ENCODE measurements around the gene LARP1B.
"Not testable (repeated sequence)": the region's sequence is repeated elsewhere in the genome, so short reads cannot be mapped to it uniquely, and the experiment has no call there.

The LARP1B gene

DNA sequence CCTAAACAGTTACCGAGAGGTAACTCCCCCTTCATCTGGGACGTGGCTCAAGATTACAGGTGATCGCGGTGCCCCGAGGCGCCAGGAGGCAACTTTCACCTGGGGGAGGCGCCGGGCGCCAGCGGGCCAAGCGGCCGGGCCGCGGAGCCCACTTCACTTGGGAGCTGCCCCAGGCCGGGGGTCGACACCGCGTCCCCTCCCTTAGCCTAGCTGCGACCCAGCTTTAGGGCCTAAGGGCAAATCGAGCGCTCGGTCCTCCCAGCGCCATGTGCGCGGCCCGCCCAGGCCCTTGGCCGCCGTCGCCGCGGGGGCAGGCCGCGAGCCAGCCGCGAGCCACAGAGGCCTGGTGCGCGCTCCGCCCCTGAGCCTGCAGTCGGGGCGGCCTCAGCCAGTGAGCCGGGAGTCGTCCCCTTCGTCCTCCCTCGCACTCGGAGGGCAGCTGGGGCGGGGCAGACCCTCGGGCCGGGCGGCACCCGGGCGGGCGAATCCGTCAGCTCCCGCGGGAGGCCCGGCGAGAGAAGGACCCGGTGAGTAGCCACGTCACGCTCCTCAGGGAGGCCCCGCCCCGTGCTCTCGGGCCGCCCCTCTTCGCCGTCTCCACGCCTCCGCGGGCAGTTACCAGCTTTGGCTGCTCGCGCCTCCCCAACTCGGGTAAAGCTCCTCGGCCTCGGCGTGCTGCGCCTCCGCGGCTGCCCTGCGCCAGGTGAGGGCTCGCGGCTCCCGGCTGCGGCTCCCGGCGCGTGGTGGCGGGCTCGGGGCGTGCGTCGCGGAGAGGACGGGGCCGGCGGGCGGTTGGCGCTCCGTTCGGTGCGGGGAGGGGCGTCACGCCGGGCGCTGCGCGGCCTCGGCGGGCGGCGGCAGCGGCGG is at the start of gene LARP1B:
TSS of gene LARP1B (plus strand) at position 614 of the 867 bp plus-strand sequence. CDS start 13,640 bp downstream, outside the sequence.
- in situ Hi-C loops (cut with MboI; ENCODE audit: low sequenced_read_pairs), result no loop called here

DNA sequence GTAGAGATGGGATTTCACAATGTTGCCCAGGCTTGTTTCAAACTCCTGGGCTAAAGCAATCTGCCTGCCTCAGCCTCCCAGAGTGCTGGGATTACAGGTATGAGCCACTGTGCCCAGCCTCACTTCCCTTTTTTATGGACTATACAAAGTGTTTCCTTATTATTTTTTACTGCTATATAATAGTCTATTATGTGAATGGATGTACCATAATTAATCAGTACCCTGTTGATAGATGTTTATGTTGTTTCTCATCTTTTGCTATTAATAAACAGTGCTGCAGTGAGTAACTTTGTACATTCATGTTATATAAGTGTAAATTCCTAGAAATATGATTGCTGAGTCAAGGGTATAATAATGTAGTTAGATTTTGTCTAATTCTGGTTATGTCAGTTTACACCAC is 35.8 kb upstream of the LARP1B start:
- in situ Hi-C loops (cut with MboI; ENCODE audit: low sequenced_read_pairs), result loop anchor here (25.0 kb wide), 1 partner anchor 413 kb away; no protein-coding TSS in a partner anchor

DNA sequence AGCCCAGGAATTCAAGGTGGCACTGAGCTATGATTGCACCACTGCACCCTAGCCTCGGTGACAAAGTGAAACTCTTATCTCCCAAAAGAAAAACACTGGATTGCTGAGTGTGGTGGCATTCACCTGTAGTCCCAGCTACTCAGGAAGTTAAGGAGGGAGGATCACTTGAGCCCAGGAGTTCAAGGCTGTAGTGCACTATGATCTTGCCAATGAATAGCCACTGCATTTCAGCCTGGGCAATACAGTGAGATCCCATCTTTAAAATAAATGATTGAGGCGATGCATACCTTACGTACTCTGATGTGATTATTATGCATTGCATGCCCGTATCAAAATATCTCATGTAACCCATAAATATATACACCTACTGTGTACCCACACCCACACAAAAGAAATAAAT is 31.2 kb upstream of the LARP1B start:
- in situ Hi-C loops (cut with MboI; ENCODE audit: low sequenced_read_pairs), result loop anchor here (25.0 kb wide), 1 partner anchor 418 kb away; no protein-coding TSS in a partner anchor

DNA sequence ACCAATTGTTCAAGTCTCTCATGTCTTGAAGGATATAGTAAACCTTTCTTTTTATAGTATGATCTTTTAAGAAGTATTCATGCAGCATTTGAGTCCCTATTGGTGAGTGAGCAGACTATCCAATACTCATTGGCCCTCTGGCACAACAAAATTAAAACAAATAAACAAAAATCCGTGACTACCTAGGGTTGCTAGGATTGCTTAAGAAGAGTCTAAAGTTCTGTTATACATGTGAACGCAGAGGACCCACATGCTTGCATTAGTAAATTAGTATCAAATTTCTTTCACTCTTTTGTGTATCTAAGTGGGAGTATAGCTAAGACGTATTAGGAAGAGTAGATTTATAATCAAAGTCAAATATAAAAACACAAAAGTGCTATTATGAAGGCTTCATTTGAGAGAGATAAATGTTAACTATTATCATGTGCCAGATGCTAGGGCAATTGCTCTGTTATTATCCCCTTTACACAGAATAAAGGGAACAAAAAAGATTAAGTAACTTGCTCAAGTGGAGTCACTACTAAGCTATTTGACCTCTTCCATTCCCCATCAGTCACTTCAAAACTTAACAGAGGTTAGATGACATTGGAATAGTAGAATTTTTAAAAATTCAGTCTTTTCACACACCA is 29.2 kb upstream of the LARP1B start:
- in situ Hi-C loops (cut with MboI; ENCODE audit: low sequenced_read_pairs), result loop anchor here (25.0 kb wide), 1 partner anchor 420 kb away; no protein-coding TSS in a partner anchor

DNA sequence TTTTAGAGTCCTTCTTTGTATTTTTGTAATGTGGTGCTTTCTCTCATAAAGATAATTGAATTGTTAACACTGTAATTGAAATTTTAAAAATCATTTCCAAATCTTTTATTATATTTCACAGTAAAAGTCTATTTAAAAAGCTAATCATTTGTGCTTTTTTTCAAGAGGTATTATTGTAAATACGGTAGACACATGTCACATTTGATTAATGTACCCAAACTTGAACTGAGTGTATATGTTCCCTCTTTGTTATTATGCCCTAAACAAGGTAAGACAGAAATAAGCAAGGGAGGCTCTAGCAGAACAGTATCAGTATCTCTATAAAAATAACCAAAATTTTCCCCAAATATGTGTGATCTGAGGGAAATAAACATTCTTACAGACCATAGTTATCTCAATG is 21.5 kb upstream of the LARP1B start:
- in situ Hi-C loops (cut with MboI; ENCODE audit: low sequenced_read_pairs), result loop anchor here (25.0 kb wide), 1 partner anchor 427 kb away; no protein-coding TSS in a partner anchor

DNA sequence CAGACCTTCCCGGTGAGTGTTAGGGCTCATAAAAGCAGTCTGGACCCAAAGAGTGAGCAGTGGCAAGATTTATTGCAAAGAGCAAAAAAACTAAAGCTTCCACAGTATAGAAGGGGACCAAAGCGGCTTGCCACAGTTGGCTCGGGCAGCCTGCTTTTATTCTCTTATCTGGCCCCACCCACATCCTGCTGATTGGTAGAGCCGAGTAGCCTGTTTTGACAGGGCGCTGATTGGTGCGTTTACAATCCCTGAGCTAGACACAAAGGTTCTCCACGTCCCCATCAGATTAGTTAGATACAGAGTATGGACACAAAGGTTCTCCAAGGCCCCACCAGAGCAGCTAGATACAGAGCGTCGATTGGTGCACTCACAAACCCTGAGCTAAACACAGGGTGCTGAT is 14.1 kb upstream of the LARP1B start:
- in situ Hi-C loops (cut with MboI; ENCODE audit: low sequenced_read_pairs), result loop anchor here (25.0 kb wide), 1 partner anchor 435 kb away; no protein-coding TSS in a partner anchor

DNA sequence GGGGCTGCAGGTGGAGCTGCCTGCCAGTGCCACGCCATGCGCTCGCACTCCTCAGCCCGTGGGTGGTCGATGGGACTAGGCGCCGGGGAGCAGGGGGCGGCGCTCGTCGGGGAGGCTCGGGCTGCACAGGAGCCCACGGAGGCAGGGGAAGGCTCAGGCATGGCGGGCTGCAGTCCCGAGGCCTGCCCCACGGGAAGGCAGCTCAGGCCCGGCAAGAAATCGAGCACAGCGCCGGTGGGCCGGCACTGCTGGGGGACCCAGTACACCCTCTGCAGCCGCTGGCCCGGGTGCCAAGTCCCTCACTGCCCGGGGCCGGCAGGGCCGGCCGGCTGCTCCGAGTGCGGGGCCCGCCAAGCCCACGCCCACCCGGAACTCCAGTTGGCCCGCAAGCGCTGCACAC is 13.6 kb upstream of the LARP1B start:
- in situ Hi-C loops (cut with MboI; ENCODE audit: low sequenced_read_pairs), result loop anchor here (25.0 kb wide), 1 partner anchor 435 kb away; no protein-coding TSS in a partner anchor

DNA sequence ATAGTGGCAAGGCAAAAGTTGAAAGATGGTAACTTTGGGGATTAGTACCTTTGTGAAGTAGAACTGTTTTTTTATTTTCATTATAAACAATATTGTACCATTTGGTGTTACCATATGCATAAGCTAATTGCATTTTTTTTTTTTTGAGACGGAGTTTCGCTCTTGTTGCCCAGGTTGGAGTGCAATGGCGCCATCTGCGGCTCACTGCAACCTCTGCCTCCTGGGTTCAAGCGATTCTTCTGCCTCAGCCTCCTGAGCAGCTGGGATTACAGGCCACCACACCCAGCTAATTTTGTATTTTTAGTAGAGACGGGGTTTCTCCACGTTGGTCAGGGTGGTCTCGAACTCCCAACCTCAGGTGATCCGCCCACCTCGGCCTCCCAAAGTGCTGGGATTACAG is 9.9 kb upstream of the LARP1B start:
- in situ Hi-C loops (cut with MboI; ENCODE audit: low sequenced_read_pairs), result not testable (repeated sequence)

DNA sequence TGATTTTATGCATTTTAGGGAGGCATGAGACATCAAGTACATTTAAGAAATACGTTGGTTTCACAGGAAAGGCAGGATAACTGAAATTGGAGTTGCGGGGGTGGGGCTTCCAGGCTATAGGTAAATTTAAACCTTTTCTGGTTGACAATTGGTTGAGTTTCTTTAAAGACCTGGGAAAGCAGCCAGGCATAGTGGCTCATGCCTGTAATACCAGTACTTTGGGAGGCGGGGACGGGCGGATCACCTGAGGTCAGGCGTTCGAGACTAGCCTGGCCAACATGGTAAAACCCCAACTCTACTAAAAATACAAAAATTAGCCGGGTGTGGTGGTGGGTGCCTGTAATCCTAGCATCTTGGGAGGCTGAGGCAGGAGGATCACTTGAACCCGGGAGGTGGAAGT is 6.2 kb upstream of the LARP1B start:
- in situ Hi-C loops (cut with MboI; ENCODE audit: low sequenced_read_pairs), result not testable (repeated sequence)

DNA sequence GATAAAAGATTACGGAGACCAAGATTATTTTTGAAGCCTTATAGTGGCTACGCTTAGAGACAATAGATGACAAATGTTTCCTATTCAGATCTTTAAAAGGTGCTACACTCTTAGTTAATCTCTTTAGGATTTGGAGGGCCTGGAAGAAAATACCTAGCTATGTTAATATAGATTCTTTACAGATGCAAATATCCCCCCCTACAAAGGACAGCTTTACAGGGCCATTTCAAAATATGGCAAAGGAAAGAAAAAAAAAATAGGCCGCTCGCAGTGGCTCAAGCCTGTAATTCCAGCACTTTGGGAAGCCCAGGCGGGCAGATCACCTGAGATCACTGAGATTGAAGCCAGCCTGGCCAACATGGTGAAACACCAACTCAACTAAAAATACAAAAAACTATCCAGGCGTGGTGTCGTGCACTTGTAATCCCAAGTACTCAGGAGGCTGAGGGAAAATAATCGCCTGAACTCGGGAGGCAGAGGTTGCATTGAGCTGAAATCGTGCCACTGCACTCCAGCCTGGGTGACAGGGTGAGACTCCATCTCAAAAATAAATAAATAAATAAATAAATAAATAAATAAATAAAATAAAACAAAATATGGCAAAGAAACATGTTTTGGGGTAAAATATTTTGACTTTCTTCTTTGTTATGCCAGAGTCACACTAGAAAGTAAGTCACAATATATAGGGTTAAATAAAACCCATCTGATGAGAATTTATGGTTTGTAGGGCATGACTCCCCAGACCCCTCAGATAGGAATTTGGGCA is 5.5 kb upstream of the LARP1B start:
- in situ Hi-C loops (cut with MboI; ENCODE audit: low sequenced_read_pairs), result not testable (repeated sequence)

DNA sequence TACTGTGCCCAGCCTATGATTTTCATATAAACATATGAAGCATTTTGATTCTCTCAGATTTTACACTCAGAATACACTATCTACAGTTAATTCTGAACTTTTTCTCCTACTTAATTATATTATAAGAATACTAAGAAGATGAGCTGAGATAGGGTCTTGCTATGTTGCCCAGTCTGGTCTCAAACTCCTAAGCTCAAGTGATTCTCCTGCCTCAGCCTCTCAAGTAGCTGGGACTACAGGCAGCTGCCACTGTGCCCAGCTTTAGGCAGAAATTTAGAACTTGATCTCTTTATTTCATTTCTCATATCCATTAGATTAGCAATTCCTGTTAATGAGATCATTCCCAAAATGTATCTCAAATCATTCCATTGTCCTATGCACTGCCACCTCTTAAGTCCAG is 4.7 kb upstream of the LARP1B start:
- in situ Hi-C loops (cut with MboI; ENCODE audit: low sequenced_read_pairs), result no loop called here

DNA sequence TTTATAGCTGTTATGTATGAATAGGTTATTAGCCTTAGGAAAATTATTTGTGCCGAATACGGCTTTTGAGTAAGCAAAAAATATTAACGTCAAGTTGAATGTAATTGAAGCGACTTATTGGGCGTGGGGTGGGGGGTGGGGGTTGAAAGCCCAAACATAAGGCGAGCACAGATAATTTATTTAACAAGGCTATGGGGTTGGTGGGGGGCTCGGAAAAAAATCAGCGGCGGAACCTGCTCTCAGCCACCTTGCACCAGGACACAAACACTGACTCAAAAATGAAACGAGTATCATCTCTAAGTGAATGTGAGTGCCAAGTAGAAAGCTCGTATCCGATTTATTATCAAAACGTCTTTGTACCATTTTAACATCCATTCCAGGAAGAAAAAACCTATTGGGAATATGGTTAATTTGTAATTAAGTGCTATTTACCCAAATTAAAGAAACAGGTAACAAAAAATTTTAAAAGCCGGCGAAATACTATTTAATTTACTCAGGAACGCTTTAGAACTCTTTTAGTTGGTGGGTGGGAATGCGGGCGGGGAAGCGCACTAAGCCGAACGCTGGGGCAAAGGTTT is 902 bp upstream of the LARP1B start:
- in situ Hi-C loops (cut with MboI; ENCODE audit: low sequenced_read_pairs), result no loop called here

DNA sequence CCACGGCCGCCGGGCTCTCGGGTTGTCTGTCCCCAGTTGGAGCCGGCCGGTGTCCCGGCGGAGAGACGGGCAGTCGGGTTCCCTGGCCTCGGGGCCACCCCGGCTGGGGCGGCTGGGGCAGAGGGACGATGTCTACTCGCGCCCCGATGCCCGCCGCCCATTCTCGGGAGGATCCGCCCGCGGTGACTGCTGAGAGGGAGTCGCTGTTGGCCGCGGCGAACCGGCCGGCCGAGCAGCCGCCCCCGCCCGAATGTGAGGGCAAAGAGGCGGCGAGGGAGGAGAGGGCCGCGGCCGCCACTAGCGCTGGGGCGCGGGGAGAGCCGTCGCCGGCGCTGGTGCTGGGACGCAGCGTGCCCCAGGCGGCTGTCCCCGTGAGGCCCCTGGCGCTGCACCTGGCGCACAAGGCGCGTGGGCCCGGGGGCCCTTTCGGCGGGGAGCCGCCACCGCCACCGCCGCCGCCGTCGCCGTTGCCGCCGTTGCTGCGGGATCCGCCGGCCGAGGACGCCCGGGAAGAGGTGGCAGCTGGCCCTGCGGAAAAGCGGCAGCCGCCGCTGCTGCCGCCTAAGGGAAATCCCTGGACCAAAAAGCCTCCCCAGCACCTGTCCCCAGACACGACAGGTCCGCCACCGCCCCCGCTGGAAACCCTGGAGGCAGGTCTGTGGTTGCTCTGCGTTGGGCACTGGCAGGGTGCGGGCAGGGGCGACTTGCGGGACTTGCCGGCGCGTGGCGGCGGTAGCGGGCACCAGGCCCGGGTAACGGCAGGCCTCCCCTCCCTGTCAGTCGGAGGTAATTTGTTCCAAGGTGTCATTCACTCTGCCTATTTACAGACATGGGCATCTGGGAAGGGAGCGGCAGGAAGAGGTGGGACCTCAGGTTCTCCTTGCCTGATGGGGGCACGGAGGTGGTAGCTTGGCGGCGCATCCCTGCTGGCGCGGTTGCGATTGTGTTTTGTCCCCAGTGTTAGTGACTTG is 739 bp downstream of the LARP1B start:
- in situ Hi-C loops (cut with MboI; ENCODE audit: low sequenced_read_pairs), result no loop called here

DNA sequence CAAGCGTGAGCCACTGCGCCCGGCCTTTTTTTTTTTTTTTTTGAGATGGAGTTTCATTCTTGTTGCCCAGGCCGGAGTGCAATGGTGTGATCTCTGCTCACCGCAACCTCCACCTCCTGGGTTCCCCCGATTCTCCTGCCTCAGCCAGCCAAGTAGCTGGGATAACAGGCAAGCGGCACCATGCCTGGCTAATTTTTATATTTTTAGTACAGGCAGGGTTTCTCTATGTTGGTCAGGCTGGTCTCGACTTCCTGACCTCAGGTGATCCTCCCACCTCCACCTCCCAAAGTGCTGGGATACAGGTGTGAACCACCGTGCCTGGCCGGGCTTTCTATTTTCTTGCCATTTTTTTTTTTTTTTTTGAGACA is 5.3 kb downstream of the LARP1B start:
- in situ Hi-C loops (cut with MboI; ENCODE audit: low sequenced_read_pairs), result not testable (repeated sequence)

DNA sequence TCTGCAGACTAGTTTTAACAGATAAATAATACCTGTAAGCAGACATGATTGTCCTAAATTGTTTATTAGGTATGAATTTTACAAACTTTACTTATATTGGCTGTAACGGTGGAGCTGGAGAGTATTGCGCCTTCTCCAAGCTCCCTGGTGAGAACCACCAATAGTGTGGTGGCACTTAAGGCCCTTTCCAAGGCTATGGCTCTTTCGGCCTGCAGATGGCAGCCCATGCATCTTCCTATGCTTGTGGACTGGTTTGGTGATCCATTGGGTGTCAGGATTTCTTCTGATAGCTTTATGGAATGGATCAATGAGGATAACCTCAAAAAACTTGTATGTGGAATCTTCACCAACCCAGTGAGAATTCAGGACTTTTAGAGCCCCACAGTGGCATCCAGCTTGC is 7.8 kb downstream of the LARP1B start:
- in situ Hi-C loops (cut with MboI; ENCODE audit: low sequenced_read_pairs), result no loop called here

DNA sequence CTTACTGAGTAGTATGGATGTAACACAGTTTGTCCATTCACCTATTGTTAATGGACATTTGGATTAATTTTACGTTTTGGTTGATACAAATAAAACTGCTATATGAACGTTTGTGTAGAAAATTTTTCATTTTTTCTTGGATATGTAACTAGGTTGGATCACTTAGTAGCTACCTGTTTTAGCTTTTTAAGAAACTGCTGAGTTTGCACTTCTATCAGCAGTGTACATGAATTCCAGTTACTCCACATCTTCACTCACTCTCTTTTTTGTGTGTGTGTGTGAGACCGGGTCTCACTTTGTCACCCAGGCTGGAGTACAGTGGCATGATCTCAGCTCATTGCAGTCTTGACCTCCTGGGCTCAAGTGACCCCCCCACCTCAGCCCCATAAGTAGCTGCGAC is 15.4 kb downstream of the LARP1B start:
- in situ Hi-C loops (cut with MboI; ENCODE audit: low sequenced_read_pairs), result no loop called here

DNA sequence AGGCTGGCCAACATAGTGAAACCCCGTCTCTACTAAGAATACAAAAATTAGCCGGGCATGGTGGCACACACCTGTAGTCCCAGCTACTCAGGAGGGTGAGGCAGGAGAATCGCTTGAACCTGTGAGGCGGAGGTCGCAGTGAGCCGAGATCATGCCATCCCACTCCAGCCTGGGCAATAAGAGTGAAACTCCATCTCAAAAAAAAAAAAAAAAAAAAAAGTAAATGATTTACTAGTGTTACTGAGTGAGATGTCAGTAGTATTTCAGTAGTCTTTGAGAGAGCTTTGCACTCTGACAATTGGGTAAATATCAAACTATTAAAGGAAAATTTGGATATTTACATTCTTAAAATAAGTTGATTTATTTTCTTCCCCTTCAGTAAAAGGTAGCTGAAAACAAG is 34.2 kb downstream of the LARP1B start:
- in situ Hi-C loops (cut with MboI; ENCODE audit: low sequenced_read_pairs), result not testable (repeated sequence)

DNA sequence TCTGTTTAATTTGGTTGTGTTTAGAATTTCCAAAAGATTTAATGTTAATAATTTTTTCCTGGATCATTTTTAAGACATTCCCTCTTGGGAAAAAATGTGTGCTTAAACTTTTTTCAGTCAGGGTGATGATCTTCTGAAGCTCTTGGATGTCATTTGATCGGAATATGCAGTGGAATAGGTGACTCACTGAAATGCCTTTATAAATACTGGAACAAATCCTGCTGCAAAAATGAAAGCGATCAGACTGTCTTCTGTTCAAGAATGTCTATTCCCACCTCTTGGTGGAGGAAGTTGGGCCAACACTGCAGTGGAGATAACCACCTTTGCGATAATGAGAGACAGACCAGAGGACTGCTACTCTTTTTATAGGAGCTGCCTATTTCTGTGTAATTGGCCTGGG is 46.7 kb downstream of the LARP1B start:
- in situ Hi-C loops (cut with MboI; ENCODE audit: low sequenced_read_pairs), result no loop called here

DNA sequence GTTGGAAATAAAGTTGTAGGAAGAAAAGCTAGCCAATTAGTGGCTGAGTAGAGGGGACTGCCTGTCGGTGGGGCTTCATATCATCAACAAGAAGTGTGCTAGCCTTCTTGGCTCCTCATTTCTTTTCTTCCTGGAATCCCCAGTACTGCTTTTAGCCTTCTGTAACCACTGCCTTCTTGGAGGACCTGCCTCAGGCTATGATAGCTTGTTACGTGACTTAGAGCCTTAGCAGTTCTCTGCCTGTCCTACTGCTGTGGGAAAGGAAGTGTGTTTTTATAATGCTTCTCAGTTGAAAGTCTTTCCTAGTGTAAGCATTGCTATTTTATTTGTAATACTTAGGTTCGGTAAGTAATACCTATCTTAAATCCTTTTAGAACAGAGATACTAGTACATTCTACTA is 61.9 kb downstream of the LARP1B start:
- in situ Hi-C loops (cut with MboI; ENCODE audit: low sequenced_read_pairs), result no loop called here

DNA sequence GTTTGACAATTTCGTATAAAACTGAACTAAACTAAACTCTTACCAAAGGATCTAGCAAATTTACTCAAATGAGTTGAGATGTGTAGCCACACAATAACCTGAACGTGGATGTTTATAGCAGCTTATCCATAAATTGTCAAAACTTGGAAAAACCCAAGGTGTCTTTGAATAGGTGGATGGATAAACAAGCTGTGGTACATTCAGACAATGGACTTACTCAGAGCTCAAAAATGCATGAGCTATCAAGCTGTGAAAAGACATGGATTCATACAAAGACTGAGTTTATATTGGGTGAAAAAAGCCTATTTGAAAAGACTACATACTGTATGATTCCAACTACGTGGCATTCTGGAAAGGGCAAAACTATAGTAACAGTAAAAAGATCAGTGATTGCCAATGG is 69.5 kb downstream of the LARP1B start:
- in situ Hi-C loops (cut with MboI; ENCODE audit: low sequenced_read_pairs), result no loop called here
